Coronary artery (tissue), 2 donors: ENCODE results near the gene MYCBP2.

Source experiments
- DNase-seq: peaks from one replicate; pipeline ENCODE4 v3.0.0-alpha.2; 2017; ENCODE audit warnings: low spot score
- H3K27ac ChIP-seq, 2 donors: fragments of 200-600 bp; sonication (generic); one replicate each; pipeline ENCODE4 v1.5.1; 2016 to 2019
- H3K4me3 ChIP-seq: fragments of 200-600 bp; sonication (generic); 2 replicates; pipeline ENCODE4 v1.5.1; 2016; ENCODE audit warnings: mild to moderate bottlenecking, moderate library complexity
- CTCF ChIP-seq: fragments of 200-600 bp; sonication (generic); IDR thresholded peaks from one replicate; pipeline ENCODE4 v1.5.1; 2019; ENCODE audit warnings: antibody characterized with exemption

Gene MYCBP2

GRCh38 chr13:77171451-77171850 lies 155.4 kb downstream of the MYCBP2 start:
- no peak overlapping the region for H3K27ac ChIP-seq
- DNase-seq: no peak
- no peak for TF ChIP-seq CTCF
- H3K4me3 ChIP-seq: no peak overlapping the region

GRCh38 chr13:77168237-77168636 lies 158.7 kb downstream of the MYCBP2 start:
- TF ChIP-seq CTCF: no peak
- Histone ChIP-seq H3K27ac (no peak overlapping the region), H3K4me3 (no peak overlapping the region)
- no peak for DNase-seq

GRCh38 chr13:77150651-77151050 lies 176.2 kb downstream of the MYCBP2 start:
- Histone ChIP-seq H3K27ac (no peak overlapping the region), H3K4me3 (no peak overlapping the region)
- no peak for DNase-seq
- no peak for TF ChIP-seq CTCF

GRCh38 chr13:77143431-77143830 lies 183.5 kb downstream of the MYCBP2 start:
- H3K27ac ChIP-seq: no peak overlapping the region
- H3K4me3 ChIP-seq: no peak overlapping the region
- TF ChIP-seq CTCF: no peak
- DNase-seq: no peak

GRCh38 chr13:77139306-77139705 lies 187.6 kb downstream of the MYCBP2 start:
- no peak overlapping the region for H3K27ac ChIP-seq

GRCh38 chr13:77138813-77139212 lies 188.1 kb downstream of the MYCBP2 start:
- no peak overlapping the region for H3K27ac ChIP-seq
- no peak overlapping the region for H3K4me3 ChIP-seq
- DNase-seq: no peak
- no peak for TF ChIP-seq CTCF

More at GRCh38 chr13:77139306-77139705, 187.6 kb downstream of the MYCBP2 start:
- no peak for DNase-seq
- no peak overlapping the region for H3K4me3 ChIP-seq
- no peak for TF ChIP-seq CTCF

- Histone ChIP-seq H3K27ac (no peak overlapping the region), H3K4me3 (no peak overlapping the region)
- TF ChIP-seq CTCF: no peak
- no peak for DNase-seq
Observed at GRCh38 chr13:77136902-77137420, 189.9 kb downstream of the MYCBP2 start.
